A549 (cell line): ENCODE results near the gene CAMTA1. TPM values are rescaled to one million over a fixed set of nuclear protein-coding genes. Genes with fewer than 3 reads are reported as not detected.

Experiments
- ATAC-seq, 2 experiments: fragments of 200-7000 bp in 1 of 2; fragments of >200 bp in 1 of 2; cut with Nextera tagmentation in 1 of 2; cut with Tn5 transposase in 1 of 2; 3 replicates each; pipeline versions ENCODE4 v1.8.0 to v1.9.1; 2018 to 2020; ENCODE audit warnings: mild to moderate bottlenecking in 1 of 2, moderate library complexity in 1 of 2
- CTCF ChIA-PET: fragments of 300-600 bp; sonication (Branson Sonifier 250); formaldehyde crosslinking; extraction: SDS; loops from one replicate; lab custom pipeline; 2021; ENCODE audit warnings: antibody characterized with exemption, inconsistent platforms; lab: Yijun Ruan, JAX
- POLR2A ChIA-PET: fragments of 350-600 bp; formaldehyde crosslinking; extraction: SDS; loops from one replicate; lab custom pipeline; 2021; ENCODE audit warnings: antibody characterized with exemption, inconsistent platforms; lab: Yijun Ruan, JAX
- DNase-seq, 2 experiments: peaks; one replicate each; pipeline versions ENCODE4 v3.0.0 to v3.0.0-alpha.2; 2011 to 2016; ENCODE audit warnings: low read depth in 1 of 2, low spot score in 1 of 2
- FAIRE-seq: peaks from 2 replicates; lab custom pipeline; 2011; peaks lifted over from hg19 to GRCh38; lab: Jason Lieb, UNC
- H3K27ac ChIP-seq, 2 experiments: fragments of >200 bp; sonication (Bioruptor Twin); formaldehyde crosslinking; 3 replicates each; pipeline ENCODE4 v1.5.1; 2016 to 2017
- H3K4me1 ChIP-seq: fragments of >200 bp; sonication (Bioruptor Twin); formaldehyde crosslinking; 3 replicates; pipeline ENCODE4 v1.6.1; 2016
- H3K4me2 ChIP-seq: fragments of >200 bp; sonication (Bioruptor Twin); formaldehyde crosslinking; 3 replicates; pipeline ENCODE4 v1.6.1; 2016
- H3K4me3 ChIP-seq: fragments of >200 bp; sonication (Bioruptor Twin); formaldehyde crosslinking; 3 replicates; pipeline ENCODE4 v1.5.1; 2016
- H3K9me3 ChIP-seq: fragments of >200 bp; sonication (Bioruptor Twin); formaldehyde crosslinking; 3 replicates; pipeline ENCODE4 v1.6.1; 2016
- CBX2 ChIP-seq: fragments of 200-600 bp; sonication (generic); IDR thresholded peaks from 2 replicates; pipeline ENCODE4 v1.6.1; 2016; ENCODE audit warnings: low read depth, mild to moderate bottlenecking, borderline replicate concordance
- FOXS1 ChIP-seq: fragments of 250-450 bp; sonication (Bioruptor Pico); IDR thresholded peaks from 2 replicates; pipeline ENCODE4 v1.5.0; 2020; ENCODE audit warnings: mild to moderate bottlenecking, moderate library complexity
- HEYL ChIP-seq: fragments of 250-450 bp; sonication (Bioruptor Pico); IDR thresholded peaks from 2 replicates; pipeline ENCODE4 v1.8.0; 2021; ENCODE audit warnings: mild to moderate bottlenecking, moderate library complexity
- HOXA7 ChIP-seq: fragments of 250-450 bp; sonication (Bioruptor Pico); IDR thresholded peaks from 2 replicates; pipeline ENCODE4 v1.5.0; 2020; ENCODE audit warnings: mild to moderate bottlenecking, moderate library complexity
- KDM5A ChIP-seq: fragments of 200-600 bp; sonication (generic); IDR thresholded peaks from 2 replicates; pipeline ENCODE4 v1.6.1; 2016; ENCODE audit warnings: antibody characterized with exemption, mild to moderate bottlenecking
- NFE2L2 ChIP-seq: fragments of 150-350 bp; conservative IDR thresholded peaks from 2 replicates; pipeline ENCODE4 v1.6.1; 2014; ENCODE audit warnings: low read length
- NPAS2 ChIP-seq: fragments of 250-450 bp; sonication (Bioruptor Pico); IDR thresholded peaks from 2 replicates; pipeline ENCODE4 v1.8.0; 2022; ENCODE audit warnings: mild to moderate bottlenecking, moderate library complexity, borderline replicate concordance
- PHF8 ChIP-seq: fragments of 200-600 bp; sonication (generic); IDR thresholded peaks from 2 replicates; pipeline ENCODE4 v1.6.1; 2016; ENCODE audit warnings: low read depth, mild to moderate bottlenecking, antibody characterized with exemption, moderate library complexity, borderline replicate concordance
- RFX5 ChIP-seq: fragments of 450-650 bp; IDR thresholded peaks from 2 replicates; pipeline ENCODE4 v1.7.1; 2014; ENCODE audit warnings: antibody characterized with exemption, mild to moderate bottlenecking, moderate library complexity
- TP53 ChIP-seq: fragments of 250-450 bp; sonication (Bioruptor Pico); IDR thresholded peaks from 2 replicates; pipeline ENCODE4 v1.5.0; 2021; ENCODE audit warnings: mild to moderate bottlenecking, moderate library complexity
- ZFP36 ChIP-seq: fragments of 450-650 bp; IDR thresholded peaks from 2 replicates; pipeline ENCODE4 v1.6.1; 2014; ENCODE audit warnings: borderline replicate concordance; ENCODE audit not compliant: partially characterized antibody
- ZNF302 ChIP-seq: fragments of 250-450 bp; sonication (Bioruptor Pico); IDR thresholded peaks from 2 replicates; pipeline ENCODE4 v1.9.0; 2021; ENCODE audit warnings: inconsistent platforms, mild to moderate bottlenecking, moderate library complexity
- WGBS: methylation state at CpG from one replicate; pipeline ENCODE4 v1.1.6; 2017; ENCODE audit errors: missing lambda C conversion rate; 5-methylcytosine and 5-hydroxymethylcytosine counted together
- polyA plus RNA-seq, 4 experiments: library from polyadenylated mRNA; depleted of rRNA in 3 of 4; stranded (reverse); fragments of >200 nt; fragmentation: RNase III in 1 of 4; extraction: RNeasy Plus Mini Kit Qiagen cat#74134 plus additional on column Dnase treatment in 1 of 4; gene quantifications; 2 replicates in 3 of 4; 3 replicates in 1 of 4; pipeline ENCODE4 v1.2.3, GENCODE V29; 2011 to 2017
- small RNA-seq, 6 experiments: library from RNA; depleted of rRNA; stranded (forward); fragments of <200 nt; gene quantifications; one replicate each; pipeline ENCODE3, GENCODE V24; 2012
- TF ChIP-seq, protein P1 (sequence below): IDR thresholded peaks from 2 replicates; pipeline ENCODE4 v1.6.1; 2012
- TF ChIP-seq, protein P2 (sequence below): fragments of >200 bp; sonication (Bioruptor Twin); formaldehyde crosslinking; IDR thresholded peaks from 3 replicates; pipeline ENCODE4 v1.6.1; 2016
- TF ChIP-seq, protein P3 (sequence below): fragments of 250-450 bp; sonication (Bioruptor Pico); IDR thresholded peaks from 2 replicates; pipeline ENCODE4 v1.5.0; 2021; ENCODE audit warnings: mild to moderate bottlenecking, moderate library complexity, borderline replicate concordance
- TF ChIP-seq, protein P4 (sequence below): IDR thresholded peaks from 2 replicates; pipeline ENCODE4 v1.6.1; 2012

The CAMTA1 gene
- polyA plus RNA-seq, 2 of the 4 experiments (the other 2 are of a cell fraction), result 58.8 to 75.0 TPM

DNA sequence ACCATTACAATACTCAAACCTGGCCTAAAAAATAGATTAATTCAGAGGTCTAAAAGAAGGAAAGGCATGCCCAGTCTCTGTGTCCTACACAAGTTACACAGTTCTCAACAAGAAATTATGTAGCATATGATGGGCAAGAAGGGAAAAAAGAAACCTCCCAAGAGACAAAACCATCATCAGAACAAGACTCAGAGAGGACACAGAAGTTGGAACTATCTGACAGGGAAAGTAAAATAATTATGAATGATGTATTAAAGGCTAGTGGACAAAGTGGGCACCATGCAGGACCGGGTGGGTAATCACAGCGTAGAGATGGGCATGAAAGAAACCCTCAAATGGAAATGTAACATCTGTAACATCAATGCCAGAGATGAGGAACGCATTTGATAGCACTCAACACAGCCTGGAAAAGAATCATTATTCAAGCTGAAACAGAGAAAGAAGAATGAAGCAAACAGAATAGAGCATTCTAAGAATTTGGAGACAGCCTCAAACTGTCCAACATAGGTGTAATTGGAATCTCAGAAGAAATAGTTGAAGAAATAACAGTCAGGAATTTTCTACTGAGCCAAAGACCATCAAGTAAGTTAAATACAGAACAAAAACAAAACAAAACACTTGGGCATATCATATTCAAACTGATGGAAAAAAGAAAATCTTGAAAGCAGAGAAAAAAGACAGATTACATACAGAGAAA, 1028.6 kb downstream of the CAMTA1 start:
- ATAC-seq, result no peak
- H3K4me2 ChIP-seq, result no peak overlapping the region
- no peak overlapping the region for H3K27ac ChIP-seq
- WGBS, result 64% methylated on average over 3 of the region's 3 CpGs
- no peak for DNase-seq
- ChIA-PET CTCF (no interaction called here), POLR2A (no interaction called here)
- peaks cover 22% of the 10 kb centered on the region for H3K9me3 ChIP-seq
- no peak for FAIRE-seq
- H3K4me1 ChIP-seq, result no peaks in the 10 kb centered on the region
- TF ChIP-seq, protein P1, sequence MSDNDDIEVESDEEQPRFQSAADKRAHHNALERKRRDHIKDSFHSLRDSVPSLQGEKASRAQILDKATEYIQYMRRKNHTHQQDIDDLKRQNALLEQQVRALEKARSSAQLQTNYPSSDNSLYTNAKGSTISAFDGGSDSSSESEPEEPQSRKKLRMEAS, result no peak
- no peak for TF ChIP-seq CBX2
- no peak for TF ChIP-seq PHF8
- no peak for TF ChIP-seq HOXA7 (CRISPR knock-in tag)
- no peak for TF ChIP-seq ZNF302 (CRISPR knock-in tag)
- TF ChIP-seq, protein P2, sequence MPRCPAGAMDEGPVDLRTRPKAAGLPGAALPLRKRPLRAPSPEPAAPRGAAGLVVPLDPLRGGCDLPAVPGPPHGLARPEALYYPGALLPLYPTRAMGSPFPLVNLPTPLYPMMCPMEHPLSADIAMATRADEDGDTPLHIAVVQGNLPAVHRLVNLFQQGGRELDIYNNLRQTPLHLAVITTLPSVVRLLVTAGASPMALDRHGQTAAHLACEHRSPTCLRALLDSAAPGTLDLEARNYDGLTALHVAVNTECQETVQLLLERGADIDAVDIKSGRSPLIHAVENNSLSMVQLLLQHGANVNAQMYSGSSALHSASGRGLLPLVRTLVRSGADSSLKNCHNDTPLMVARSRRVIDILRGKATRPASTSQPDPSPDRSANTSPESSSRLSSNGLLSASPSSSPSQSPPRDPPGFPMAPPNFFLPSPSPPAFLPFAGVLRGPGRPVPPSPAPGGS, result no peak
- TF ChIP-seq, protein P3, sequence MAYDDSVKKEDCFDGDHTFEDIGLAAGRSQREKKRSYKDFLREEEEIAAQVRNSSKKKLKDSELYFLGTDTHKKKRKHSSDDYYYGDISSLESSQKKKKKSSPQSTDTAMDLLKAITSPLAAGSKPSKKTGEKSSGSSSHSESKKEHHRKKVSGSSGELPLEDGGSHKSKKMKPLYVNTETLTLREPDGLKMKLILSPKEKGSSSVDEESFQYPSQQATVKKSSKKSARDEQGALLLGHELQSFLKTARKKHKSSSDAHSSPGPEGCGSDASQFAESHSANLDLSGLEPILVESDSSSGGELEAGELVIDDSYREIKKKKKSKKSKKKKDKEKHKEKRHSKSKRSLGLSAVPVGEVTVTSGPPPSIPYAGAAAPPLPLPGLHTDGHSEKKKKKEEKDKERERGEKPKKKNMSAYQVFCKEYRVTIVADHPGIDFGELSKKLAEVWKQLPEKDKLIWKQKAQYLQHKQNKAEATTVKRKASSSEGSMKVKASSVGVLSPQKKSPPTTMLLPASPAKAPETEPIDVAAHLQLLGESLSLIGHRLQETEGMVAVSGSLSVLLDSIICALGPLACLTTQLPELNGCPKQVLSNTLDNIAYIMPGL, result no peak
- no peak for TF ChIP-seq TP53 (CRISPR knock-in tag)
- TF ChIP-seq NFE2L2, result no peak
- no peak for TF ChIP-seq HEYL (CRISPR knock-in tag)
- no peak for TF ChIP-seq FOXS1 (CRISPR knock-in tag)
- TF ChIP-seq NPAS2 (CRISPR knock-in tag), result no peak
- no peak for TF ChIP-seq KDM5A
- TF ChIP-seq RFX5, result no peak
- TF ChIP-seq ZFP36, result no peak
- TF ChIP-seq, protein P4, sequence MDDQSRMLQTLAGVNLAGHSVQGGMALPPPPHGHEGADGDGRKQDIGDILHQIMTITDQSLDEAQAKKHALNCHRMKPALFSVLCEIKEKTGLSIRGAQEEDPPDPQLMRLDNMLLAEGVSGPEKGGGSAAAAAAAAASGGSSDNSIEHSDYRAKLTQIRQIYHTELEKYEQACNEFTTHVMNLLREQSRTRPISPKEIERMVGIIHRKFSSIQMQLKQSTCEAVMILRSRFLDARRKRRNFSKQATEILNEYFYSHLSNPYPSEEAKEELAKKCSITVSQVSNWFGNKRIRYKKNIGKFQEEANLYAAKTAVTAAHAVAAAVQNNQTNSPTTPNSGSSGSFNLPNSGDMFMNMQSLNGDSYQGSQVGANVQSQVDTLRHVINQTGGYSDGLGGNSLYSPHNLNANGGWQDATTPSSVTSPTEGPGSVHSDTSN, result no peak
- no peak overlapping the region for H3K4me3 ChIP-seq

Small RNAs within 50 kb of the gene (small RNA-seq; reads per million reads assigned to genes)
- 0 reads per million in 6 experiments for gene AL359881.1
- gene AL590128.1, result 0 reads per million in 6 experiments
- 0 to 1.3 (median 0.24) reads per million in 6 experiments for gene RNU1-8P

Other genes with a start within 250 kb of the CAMTA1 start
- 19.0 and 19.3 TPM in 2 replicates for gene NOL9, start 230.9 kb upstream of the CAMTA1 start, polyA plus RNA-seq (2011; rRNA removed)
- 4.4 to 6.4 TPM (median 4.8 TPM) in 3 replicates for gene NOL9, start 230.9 kb upstream of the CAMTA1 start, polyA plus RNA-seq (2017; fragmentation: RNase III; extraction: RNeasy Plus Mini Kit Qiagen cat#74134 plus additional on column Dnase treatment)
- gene TAS1R1, start 230.1 kb upstream of the CAMTA1 start, polyA plus RNA-seq (2011; rRNA removed), result not detected in 2 replicates
- 0.04 TPM in 1 of 3 replicates, not detected in the others for gene TAS1R1, start 230.1 kb upstream of the CAMTA1 start, polyA plus RNA-seq (2017; fragmentation: RNase III; extraction: RNeasy Plus Mini Kit Qiagen cat#74134 plus additional on column Dnase treatment)
- 5.8 and 8.0 TPM in 2 replicates for gene ZBTB48, start 205.5 kb upstream of the CAMTA1 start, polyA plus RNA-seq (2011; rRNA removed)
- 11.3 to 13.4 TPM (median 13.1 TPM) in 3 replicates for gene ZBTB48, start 205.5 kb upstream of the CAMTA1 start, polyA plus RNA-seq (2017; fragmentation: RNase III; extraction: RNeasy Plus Mini Kit Qiagen cat#74134 plus additional on column Dnase treatment)
- 3.3 and 3.5 TPM in 2 replicates for gene KLHL21, start 182.6 kb upstream of the CAMTA1 start, polyA plus RNA-seq (2011; rRNA removed)
- gene KLHL21, start 182.6 kb upstream of the CAMTA1 start, polyA plus RNA-seq (2017; fragmentation: RNase III; extraction: RNeasy Plus Mini Kit Qiagen cat#74134 plus additional on column Dnase treatment), result 9.2 to 10.5 TPM (median 10.2 TPM) in 3 replicates
- 4.3 TPM in 2 replicates for gene PHF13, start 171.7 kb upstream of the CAMTA1 start, polyA plus RNA-seq (2011; rRNA removed)
- 8.9 to 10.5 TPM (median 10.4 TPM) in 3 replicates for gene PHF13, start 171.7 kb upstream of the CAMTA1 start, polyA plus RNA-seq (2017; fragmentation: RNase III; extraction: RNeasy Plus Mini Kit Qiagen cat#74134 plus additional on column Dnase treatment)
- 6.5 and 7.2 TPM in 2 replicates for gene THAP3, start 160.6 kb upstream of the CAMTA1 start, polyA plus RNA-seq (2011; rRNA removed)
- 10.8 to 12.5 TPM (median 12.0 TPM) in 3 replicates for gene THAP3, start 160.6 kb upstream of the CAMTA1 start, polyA plus RNA-seq (2017; fragmentation: RNase III; extraction: RNeasy Plus Mini Kit Qiagen cat#74134 plus additional on column Dnase treatment)
- 29.9 and 35.7 TPM in 2 replicates for gene DNAJC11, start 83.6 kb upstream of the CAMTA1 start, polyA plus RNA-seq (2011; rRNA removed)
- gene DNAJC11, start 83.6 kb upstream of the CAMTA1 start, polyA plus RNA-seq (2017; fragmentation: RNase III; extraction: RNeasy Plus Mini Kit Qiagen cat#74134 plus additional on column Dnase treatment), result 48.5 to 56.0 TPM (median 50.0 TPM) in 3 replicates